Activated CD4-positive, alpha-beta T cell treated with anti-CD3 and anti-CD28 coated beads for 4 hours (primary cell): Measurements from ENCODE around the gene PDE5A.
"Not testable (repeated sequence)": the region's sequence is repeated elsewhere in the genome, so short reads cannot be mapped to it uniquely, and the experiment has no call there.

Source experiments
- DNase-seq, 2 donors: peaks; one replicate each; pipeline ENCODE4 v3.0.0-alpha.2; 2020

Gene PDE5A

GRCh38 chr4:119518230-119518892 is 110.2 kb downstream of the PDE5A start:
- no peak for DNase-seq

- DNase-seq: no peak
Observed at GRCh38 chr4:119517361-119518229, 111.0 kb downstream of the PDE5A start.

DNA sequence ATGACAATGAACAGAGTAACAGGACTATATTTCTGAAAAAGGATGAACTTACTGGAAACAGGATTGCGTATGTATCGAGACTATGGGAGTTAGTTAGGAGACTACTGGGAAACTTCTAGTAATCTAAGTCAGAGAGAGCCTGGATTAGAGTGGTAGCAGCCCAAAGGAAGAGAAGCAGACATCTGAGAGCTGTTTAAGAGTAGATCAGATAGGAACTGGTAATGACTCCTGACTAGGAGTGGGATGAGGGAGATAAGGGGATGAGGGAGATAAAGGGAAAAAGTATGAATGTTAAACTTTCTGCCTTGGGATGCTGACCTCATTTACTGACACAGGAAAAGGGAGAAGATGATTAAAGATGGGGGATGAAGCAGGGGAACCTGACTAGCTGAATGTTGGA is 116.2 kb downstream of the PDE5A start:
- no peak for DNase-seq

- DNase-seq: no peak
Observed at GRCh38 chr4:119510395-119511149, 118.0 kb downstream of the PDE5A start.

DNA sequence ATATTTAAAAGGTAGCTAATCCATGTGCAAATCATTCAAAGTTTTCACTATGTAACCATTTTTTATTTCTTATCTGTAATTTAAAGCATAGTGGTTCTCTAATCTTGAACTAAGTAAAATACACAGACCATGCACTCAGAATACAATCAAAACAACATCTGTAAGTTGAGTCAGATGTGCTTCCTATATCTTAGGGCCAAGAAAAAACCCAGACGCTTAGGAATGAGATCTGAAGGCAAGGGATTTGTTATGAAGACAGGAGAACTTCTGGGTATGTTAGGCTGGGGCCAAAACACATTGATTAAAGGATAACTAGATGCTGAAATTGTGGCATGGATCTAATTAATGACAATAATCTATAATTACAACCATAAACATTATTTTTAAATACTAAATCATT is 120.3 kb downstream of the PDE5A start:
- no peak for DNase-seq

DNA sequence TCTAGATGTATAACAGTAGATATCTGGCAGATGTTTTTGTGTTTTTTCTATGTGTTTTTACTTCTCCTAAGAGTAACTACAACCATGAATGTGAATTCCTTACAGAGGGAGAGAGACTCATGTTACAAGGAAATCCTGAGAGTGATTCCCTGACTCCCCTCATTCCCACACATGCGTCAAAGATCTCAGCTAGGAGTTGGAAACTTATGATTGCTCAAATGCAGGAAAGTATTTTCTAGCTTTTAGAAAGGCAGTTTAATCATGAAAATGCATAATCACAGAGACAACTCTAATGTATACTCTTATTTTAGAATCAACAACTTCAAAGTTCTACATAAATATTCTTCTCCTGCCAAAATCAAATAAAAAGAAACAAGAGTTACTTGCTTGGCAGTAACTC is 121.8 kb downstream of the PDE5A start:
- DNase-seq: no peak

GRCh38 chr4:119504616-119505015 is 124.0 kb downstream of the PDE5A start:
- no peak for DNase-seq

- DNase-seq: no peak
Observed at GRCh38 chr4:119501740-119502139, 126.9 kb downstream of the PDE5A start.

- DNase-seq: no peak
Observed at GRCh38 chr4:119498527-119498926, 130.1 kb downstream of the PDE5A start.

DNA sequence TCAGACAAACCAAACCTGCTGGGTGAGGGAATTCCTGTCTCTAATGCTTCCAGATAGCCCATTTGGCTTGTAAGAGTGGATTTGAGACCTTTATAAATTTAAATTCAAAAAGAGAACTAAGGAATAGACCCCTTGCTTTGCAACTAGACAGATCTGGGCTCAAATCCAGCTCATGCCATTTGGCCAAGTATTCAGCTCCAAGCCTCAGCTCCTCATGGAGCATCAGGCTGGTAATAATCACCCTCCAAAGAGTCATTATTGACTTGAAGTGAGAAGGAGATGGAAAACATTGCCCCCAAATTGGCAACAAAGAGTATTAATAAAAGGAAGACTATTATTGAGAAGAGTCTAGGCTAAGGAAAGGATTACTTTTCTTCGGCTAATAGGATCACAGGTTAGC is 134.7 kb downstream of the PDE5A start:
- no peak for DNase-seq

DNA sequence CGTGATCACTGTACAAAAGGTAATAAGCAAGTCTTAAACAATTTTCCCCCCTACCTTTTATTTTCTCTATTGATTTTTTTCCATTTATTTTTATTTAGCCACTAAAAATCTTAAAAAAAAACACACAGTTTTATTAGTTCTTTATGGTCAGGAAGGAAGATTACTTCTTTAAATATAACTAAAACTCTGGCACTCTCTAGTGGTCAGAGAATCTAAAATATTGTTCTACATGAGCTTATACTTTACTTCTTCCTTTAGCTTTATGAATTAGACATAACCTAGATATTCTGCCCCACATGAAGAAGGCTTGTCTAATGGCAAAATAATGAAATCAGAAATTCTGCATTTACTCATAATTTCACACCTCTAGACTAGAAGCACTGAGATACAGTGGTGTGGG is 135.2 kb downstream of the PDE5A start:
- DNase-seq: no peak

DNA sequence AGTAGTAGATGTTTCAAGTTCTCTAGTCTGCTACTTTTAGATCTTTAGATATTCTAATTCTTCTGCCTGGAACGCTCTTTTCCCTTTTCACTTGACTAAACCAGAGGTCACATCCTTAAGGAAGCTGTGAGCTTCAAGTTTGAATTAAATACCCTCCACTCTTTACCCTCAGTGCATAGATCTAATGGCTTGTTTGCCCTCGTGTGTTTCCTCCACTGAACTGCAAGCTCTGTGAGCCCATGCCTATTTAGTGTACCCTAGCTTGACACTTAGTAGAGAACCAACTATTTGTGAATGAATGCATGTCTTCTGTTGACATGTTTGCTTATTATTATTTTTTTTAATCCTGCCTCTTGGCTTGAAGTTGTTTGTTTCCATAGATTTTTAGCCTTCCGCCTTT is 138.3 kb downstream of the PDE5A start:
- no peak for DNase-seq

- no peak for DNase-seq
Observed at GRCh38 chr4:119489305-119489704, 139.3 kb downstream of the PDE5A start.

DNA sequence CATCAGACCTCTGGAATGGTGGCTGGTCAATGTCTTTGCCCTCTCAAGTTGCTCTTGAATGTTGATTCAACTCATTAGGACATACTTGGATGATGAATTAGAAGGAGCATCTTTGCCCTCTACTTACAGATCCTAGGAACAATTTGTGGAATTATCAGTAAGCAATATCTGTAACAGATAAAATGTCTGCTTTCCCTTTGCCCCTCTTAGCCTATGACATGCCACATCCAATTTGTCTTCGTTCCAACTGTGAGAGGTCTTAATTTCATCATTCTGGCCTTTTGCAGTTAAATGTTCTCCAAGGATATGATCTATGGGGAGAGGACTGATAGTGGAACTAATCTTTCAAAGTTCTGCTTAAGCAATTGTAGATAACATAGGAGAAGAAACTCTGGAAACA is 148.3 kb downstream of the PDE5A start:
- no peak for DNase-seq

GRCh38 chr4:119479835-119480234 is 148.8 kb downstream of the PDE5A start:
- DNase-seq: no peak

GRCh38 chr4:119479180-119479808 is 149.3 kb downstream of the PDE5A start:
- no peak for DNase-seq

DNA sequence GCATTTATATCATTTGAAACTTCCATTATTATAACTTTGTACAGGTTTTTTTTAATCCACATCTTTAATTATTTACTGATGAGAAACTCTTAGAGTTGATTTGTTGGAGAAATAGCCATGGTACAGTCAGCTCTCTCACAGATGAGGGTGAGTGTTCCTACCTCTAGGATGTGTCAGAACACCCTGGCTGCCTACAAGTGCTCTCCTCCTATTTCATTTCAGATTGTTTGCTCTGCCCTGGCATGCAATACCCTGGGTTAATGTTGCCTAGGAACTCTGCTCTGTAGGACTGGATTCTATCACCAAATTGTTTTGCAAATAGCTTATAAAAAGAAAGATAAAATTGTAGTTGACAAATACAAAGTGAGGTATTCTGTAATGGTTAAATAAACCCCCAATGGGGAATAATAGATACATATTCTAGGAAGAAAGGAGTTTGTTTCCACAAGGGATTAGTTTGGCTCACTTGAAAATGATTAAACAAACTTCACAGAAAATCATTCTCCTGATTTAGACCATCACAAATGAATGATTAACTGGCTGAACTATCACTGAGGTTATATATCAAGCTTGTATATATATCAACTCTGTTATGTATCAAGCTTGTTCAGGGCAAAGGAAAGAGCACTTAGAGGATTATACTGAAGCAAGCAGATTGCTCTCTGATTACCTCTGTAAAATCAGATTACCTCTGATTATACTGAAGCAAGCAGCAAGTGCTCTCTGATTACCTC is 150.0 kb downstream of the PDE5A start:
- DNase-seq: no peak

GRCh38 chr4:119477412-119478053 is 151.1 kb downstream of the PDE5A start:
- no peak for DNase-seq

DNA sequence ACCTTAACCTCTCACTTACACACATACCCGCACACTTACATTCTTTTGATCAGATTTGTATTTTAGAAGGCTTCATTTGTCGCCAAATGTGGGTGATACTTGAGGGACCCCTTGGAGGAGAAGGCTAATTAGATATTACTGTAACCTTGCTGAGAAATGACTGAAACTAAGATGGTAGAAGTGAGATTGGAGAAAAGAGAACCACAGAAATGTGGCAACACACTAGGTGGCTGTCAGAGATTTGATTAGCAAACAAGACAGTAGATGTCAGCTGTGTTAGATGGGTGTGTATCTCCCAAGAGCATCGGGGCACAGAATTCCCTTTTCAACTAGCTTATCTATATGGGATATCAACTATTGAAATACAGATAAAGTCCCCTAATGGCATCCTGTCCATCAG is 157.3 kb downstream of the PDE5A start:
- DNase-seq: no peak

DNA sequence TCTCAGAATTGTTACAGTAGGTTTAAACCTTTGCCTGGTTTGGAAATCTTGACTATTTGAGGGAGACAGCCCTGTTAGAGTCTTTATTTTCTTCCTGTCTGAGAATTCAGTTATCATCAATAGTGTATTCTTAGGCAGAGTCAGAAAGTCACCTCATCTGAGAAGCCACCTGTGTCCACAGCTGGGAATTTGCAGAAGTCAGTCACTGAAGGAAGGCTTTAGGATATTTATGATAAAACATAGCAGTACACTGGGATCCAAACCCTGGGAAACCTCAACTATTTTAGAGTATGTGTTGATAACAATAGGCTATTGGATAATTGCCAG is 157.9 kb downstream of the PDE5A start:
- not testable (repeated sequence) for DNase-seq

DNA sequence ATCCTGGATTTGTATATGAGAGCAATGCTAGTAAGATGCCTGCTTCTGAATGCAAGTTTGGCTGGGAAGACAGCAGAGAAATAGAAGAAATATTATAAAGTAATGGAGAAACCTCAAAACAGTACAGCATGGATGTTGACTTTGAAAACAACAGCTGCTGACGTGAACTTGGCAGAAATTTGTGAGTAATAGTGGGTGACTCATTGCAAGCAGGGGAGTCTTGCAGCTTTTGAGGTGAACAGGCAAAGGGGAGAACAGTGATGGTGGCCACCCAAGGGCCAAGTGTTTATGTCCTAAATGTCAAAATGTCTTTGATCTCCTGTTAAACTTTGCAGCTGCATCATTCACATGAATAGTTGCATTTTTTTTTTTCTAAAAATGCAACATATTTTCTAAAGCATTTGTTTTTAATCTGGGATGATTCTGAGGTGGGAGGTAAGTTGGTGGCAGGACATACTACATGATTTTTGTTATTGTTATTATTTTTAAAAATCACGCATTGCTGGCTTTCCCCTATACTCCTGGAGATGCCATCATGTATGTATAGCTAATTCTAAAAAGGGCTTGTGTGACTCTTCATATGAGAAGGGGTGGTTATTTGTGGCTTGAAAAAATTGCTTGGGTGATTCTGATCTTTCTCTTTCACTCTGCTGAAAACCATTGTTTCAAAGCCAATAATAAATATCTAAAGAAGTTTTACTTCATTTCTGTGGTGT is 158.4 kb downstream of the PDE5A start:
- DNase-seq: not testable (repeated sequence)
